H1 (cell line): ENCODE measurements around the gene OR2V2. TPM values are rescaled to one million over a fixed set of nuclear protein-coding genes. Genes with fewer than 3 reads are reported as not detected.

Experiments used
- CTCF ChIA-PET: fragments of 300-600 bp; sonication (Branson Sonifier 250); formaldehyde crosslinking; loops from one replicate; lab custom pipeline; 2021; ENCODE audit not compliant: partially characterized antibody; lab: Charles Lee
- POLR2A ChIA-PET: fragments of 300-600 bp; sonication (Branson Sonifier 250); formaldehyde crosslinking; loops from one replicate; lab custom pipeline; 2021; ENCODE audit warnings: inconsistent platforms; ENCODE audit not compliant: partially characterized antibody; lab: Charles Lee
- DNase-seq, 2 experiments: peaks; one replicate each; pipeline versions ENCODE4 v3.0.0 to v3.0.0-alpha.2; 2010 to 2022; ENCODE audit warnings: low spot score in 2 of 2, low read depth in 1 of 2, mixed read lengths in 1 of 2
- FAIRE-seq: peaks from 2 replicates; lab custom pipeline; 2011; peaks lifted over from hg19 to GRCh38; lab: Jason Lieb, UNC
- H2AFZ ChIP-seq: 2 replicates; pipeline ENCODE4 v1.8.1; 2012; ENCODE audit warnings: low read length, inconsistent platforms
- H2AK5ac ChIP-seq: 2 replicates; pipeline ENCODE4 v1.6.1; 2013; ENCODE audit warnings: low read depth, low read length
- H2BK120ac ChIP-seq: replicated peaks from 2 replicates; pipeline ENCODE3; 2013; ENCODE audit warnings: low read depth, low read length, inconsistent platforms
- H2BK12ac ChIP-seq: 2 replicates; pipeline ENCODE4 v1.6.1; 2013; ENCODE audit warnings: low read depth, low read length
- H2BK15ac ChIP-seq: 2 replicates; pipeline ENCODE4 v1.6.1; 2013; ENCODE audit warnings: low read length
- H2BK20ac ChIP-seq: 2 replicates; pipeline ENCODE4 v1.6.1; 2013; ENCODE audit warnings: low read length
- H2BK5ac ChIP-seq: 2 replicates; pipeline ENCODE4 v1.6.1; 2013; ENCODE audit warnings: low read depth, low read length
- H3K14ac ChIP-seq: 2 replicates; pipeline ENCODE4 v1.6.1; 2013; ENCODE audit warnings: inconsistent platforms; ENCODE audit not compliant: insufficient read length
- H3K18ac ChIP-seq: 2 replicates; pipeline ENCODE4 v1.6.1; 2013; ENCODE audit warnings: low read length; ENCODE audit errors: extremely low read depth
- H3K23ac ChIP-seq: 2 replicates; pipeline ENCODE4 v1.6.1; 2013; ENCODE audit warnings: inconsistent platforms; ENCODE audit not compliant: insufficient read length
- H3K23me2 ChIP-seq: 2 replicates; pipeline ENCODE4 v1.6.1; 2013; ENCODE audit warnings: low read depth, low read length
- H3K27ac ChIP-seq: 2 replicates; pipeline ENCODE4 v1.6.1; 2011; ENCODE audit warnings: low read depth, low read length, inconsistent platforms
- H3K27me3 ChIP-seq, 4 experiments: replicated peaks in 1 of 4; 1 replicate in 1 of 4; 2 replicates in 3 of 4; pipeline versions ENCODE4 v1.6.1 to v1.8.1; 2011 to 2013; ENCODE audit warnings: low read length in 3 of 4, mild to moderate bottlenecking in 3 of 4, inconsistent platforms in 2 of 4, mixed read lengths in 2 of 4, moderate library complexity in 1 of 4; ENCODE audit not compliant: control insufficient read depth in 3 of 4, insufficient read depth in 3 of 4; ENCODE audit errors: extremely low read depth in 1 of 4
- H3K36me3 ChIP-seq, 4 experiments: 2 replicates each; pipeline versions ENCODE4 v1.6.1 to v1.8.1; 2011 to 2013; ENCODE audit warnings: mild to moderate bottlenecking in 4 of 4, low read length in 3 of 4, moderate library complexity in 2 of 4, control low read depth in 1 of 4, inconsistent platforms in 1 of 4; ENCODE audit not compliant: insufficient read depth in 4 of 4, control insufficient read depth in 2 of 4
- H3K4ac ChIP-seq: replicated peaks from 2 replicates; pipeline ENCODE3; 2013; ENCODE audit warnings: low read length, low read depth, mixed read lengths, inconsistent platforms; ENCODE audit not compliant: insufficient read length
- H3K4me1 ChIP-seq, 4 experiments: replicated peaks in 1 of 4; 1 replicate in 1 of 4; 2 replicates in 3 of 4; pipeline versions ENCODE4 v1.6.1 to v1.8.1; 2011 to 2013; ENCODE audit warnings: low read length in 3 of 4, inconsistent platforms in 2 of 4, mixed read lengths in 1 of 4; ENCODE audit not compliant: insufficient read depth in 4 of 4, control insufficient read depth in 3 of 4
- H3K4me2 ChIP-seq, 2 experiments: 2 replicates each; pipeline versions ENCODE4 v1.6.1 to v1.8.1; 2011 to 2013; ENCODE audit warnings: low read depth in 2 of 2, low read length in 2 of 2, control low read depth in 1 of 2, inconsistent platforms in 1 of 2, mild to moderate bottlenecking in 1 of 2; ENCODE audit not compliant: insufficient read depth in 1 of 2
- H3K4me3 ChIP-seq, 4 experiments: fragments of 200-600, 300-600 bp in 1 of 4; sonication (generic), shearing (Covaris generic), sonication (Bioruptor Twin) in 1 of 4; 2 replicates each; pipeline versions ENCODE4 v1.5.1 to v1.8.1; 2011 to 2016; ENCODE audit warnings: low read length in 4 of 4, low read depth in 3 of 4, control low read depth in 2 of 4, inconsistent platforms in 2 of 4, mild to moderate bottlenecking in 2 of 4, mixed read lengths in 1 of 4, moderate library complexity in 1 of 4; ENCODE audit not compliant: insufficient read depth in 2 of 4; ENCODE audit errors: extremely low read depth in 1 of 4
- H3K56ac ChIP-seq: replicated peaks from 2 replicates; pipeline ENCODE3; 2013; ENCODE audit warnings: low read depth, mild to moderate bottlenecking, mixed read lengths, low read length, inconsistent platforms; ENCODE audit not compliant: insufficient read length
- H3K79me1 ChIP-seq: 2 replicates; pipeline ENCODE4 v1.6.1; 2013; ENCODE audit warnings: low read depth, low read length, control low read depth
- H3K79me2 ChIP-seq, 2 experiments: 2 replicates each; pipeline versions ENCODE4 v1.6.1 to v1.8.1; 2012 to 2013; ENCODE audit warnings: low read length in 2 of 2, mild to moderate bottlenecking in 2 of 2, inconsistent platforms in 1 of 2; ENCODE audit not compliant: insufficient read depth in 2 of 2, control insufficient read depth in 1 of 2
- H3K9ac ChIP-seq, 4 experiments: replicated peaks in 1 of 4; 1 replicate in 1 of 4; 2 replicates in 3 of 4; pipeline versions ENCODE4 v1.6.1 to v1.8.1; 2011 to 2013; ENCODE audit warnings: low read depth in 3 of 4, low read length in 3 of 4, control low read depth in 2 of 4, mild to moderate bottlenecking in 2 of 4, moderate library complexity in 2 of 4, inconsistent platforms in 1 of 4; ENCODE audit errors: extremely low read depth in 1 of 4
- H3K9me3 ChIP-seq, 2 experiments: 2 replicates each; pipeline versions ENCODE4 v1.6.1 to v1.8.1; 2012 to 2013; ENCODE audit warnings: mild to moderate bottlenecking in 2 of 2, moderate library complexity in 2 of 2, control low read depth in 1 of 2, inconsistent platforms in 1 of 2, low read depth in 1 of 2, low read length in 1 of 2, mixed read lengths in 1 of 2; ENCODE audit not compliant: insufficient read depth in 2 of 2
- H4K20me1 ChIP-seq, 2 experiments: replicated peaks in 1 of 2; 2 replicates each; pipeline versions ENCODE3 to v1.8.1; 2011 to 2013; ENCODE audit warnings: inconsistent platforms in 2 of 2, low read length in 2 of 2, mild to moderate bottlenecking in 1 of 2; ENCODE audit not compliant: insufficient read depth in 2 of 2, control insufficient read depth in 1 of 2
- H4K5ac ChIP-seq: 2 replicates; pipeline ENCODE4 v1.6.1; 2013; ENCODE audit warnings: low read length, low read depth, mixed read lengths, inconsistent platforms; ENCODE audit not compliant: insufficient read length
- H4K8ac ChIP-seq: 2 replicates; pipeline ENCODE4 v1.8.0; 2013; ENCODE audit warnings: mild to moderate bottlenecking, moderate library complexity, low read length, inconsistent platforms; ENCODE audit not compliant: insufficient read depth; ENCODE audit errors: extremely low read depth
- H4K91ac ChIP-seq: replicated peaks from 2 replicates; pipeline ENCODE3; 2013; ENCODE audit warnings: low read length, mixed read lengths, inconsistent platforms; ENCODE audit not compliant: insufficient read length
- CBX5 ChIP-seq: fragments of 300-800, 300-1000 bp; sonication (generic); IDR thresholded peaks from 2 replicates; pipeline ENCODE4 v1.7.1; 2016; ENCODE audit warnings: antibody characterized with exemption, low read length, low read depth
- EZH2 ChIP-seq: fragments of 200-600 bp; sonication (generic); IDR thresholded peaks from 2 replicates; pipeline ENCODE4 v1.7.1; 2012; ENCODE audit warnings: low read depth, mild to moderate bottlenecking, moderate library complexity, low read length, inconsistent platforms; ENCODE audit not compliant: severe bottlenecking
- RNF2 ChIP-seq: fragments of 200-900, 300-1000 bp; sonication (generic); IDR thresholded peaks from 2 replicates; pipeline ENCODE4 v1.7.1; 2016; ENCODE audit warnings: borderline replicate concordance, low read depth, mild to moderate bottlenecking, antibody characterized with exemption, low read length; ENCODE audit not compliant: poor library complexity, severe bottlenecking; ENCODE audit errors: missing control alignments
- SIX5 ChIP-seq: IDR thresholded peaks from 2 replicates; pipeline ENCODE4 v1.6.1; 2011; ENCODE audit warnings: mild to moderate bottlenecking, low read depth, low read length
- SUZ12 ChIP-seq: fragments of 200-600 bp; sonication (generic); IDR thresholded peaks from 2 replicates; pipeline ENCODE4 v1.6.1; 2012; ENCODE audit warnings: mild to moderate bottlenecking, inconsistent platforms, low read length, moderate library complexity, mixed read lengths
- WGBS, 2 experiments: shearing (Covaris generic) in 1 of 2; methylation state at CpG; one replicate each; pipeline versions ENCODE4 v1.1.6 to v1.1.7; 2013 to 2015; ENCODE audit warnings: low lambda C conversion rate in 2 of 2, mixed read lengths in 2 of 2, inconsistent platforms in 1 of 2, low coverage in 1 of 2, missing lambda C conversion rate in 1 of 2; ENCODE audit not compliant: insufficient replicate concordance in 2 of 2, insufficient coverage in 1 of 2, insufficient read length in 1 of 2; ENCODE audit errors: extremely low coverage in 1 of 2, missing lambda C conversion rate in 1 of 2; 5-methylcytosine and 5-hydroxymethylcytosine counted together
- polyA plus RNA-seq, 7 experiments: library from polyadenylated mRNA; depleted of rRNA in 3 of 7; stranded (reverse) in 5 of 7; unstranded in 2 of 7; fragments of >200 nt in 5 of 7; fragments of 200-250 nt in 2 of 7; gene quantifications; 1 replicate in 5 of 7; 2 replicates in 1 of 7; 4 replicates in 1 of 7; pipeline versions ENCODE4 v1.2.1 to v1.2.3, GENCODE V29; 2011 to 2013; ENCODE audit warnings: missing spikeins in 2 of 7, mixed read lengths in 2 of 7
- total RNA-seq: library from RNA; stranded (reverse); fragmentation: NEBNext Ultra II Directional; extraction: Animal tissue kit (Norgen Biotek cat#: 25700); gene quantifications from 2 replicates; pipeline ENCODE4 v1.2.1, GENCODE V29; 2021

OR2V2 gene
- total and polyA plus RNA-seq, 2 of the 8 experiments (the other 6 are each of a cell fraction or from before 2014, with no cell fraction given), result not detected

DNA sequence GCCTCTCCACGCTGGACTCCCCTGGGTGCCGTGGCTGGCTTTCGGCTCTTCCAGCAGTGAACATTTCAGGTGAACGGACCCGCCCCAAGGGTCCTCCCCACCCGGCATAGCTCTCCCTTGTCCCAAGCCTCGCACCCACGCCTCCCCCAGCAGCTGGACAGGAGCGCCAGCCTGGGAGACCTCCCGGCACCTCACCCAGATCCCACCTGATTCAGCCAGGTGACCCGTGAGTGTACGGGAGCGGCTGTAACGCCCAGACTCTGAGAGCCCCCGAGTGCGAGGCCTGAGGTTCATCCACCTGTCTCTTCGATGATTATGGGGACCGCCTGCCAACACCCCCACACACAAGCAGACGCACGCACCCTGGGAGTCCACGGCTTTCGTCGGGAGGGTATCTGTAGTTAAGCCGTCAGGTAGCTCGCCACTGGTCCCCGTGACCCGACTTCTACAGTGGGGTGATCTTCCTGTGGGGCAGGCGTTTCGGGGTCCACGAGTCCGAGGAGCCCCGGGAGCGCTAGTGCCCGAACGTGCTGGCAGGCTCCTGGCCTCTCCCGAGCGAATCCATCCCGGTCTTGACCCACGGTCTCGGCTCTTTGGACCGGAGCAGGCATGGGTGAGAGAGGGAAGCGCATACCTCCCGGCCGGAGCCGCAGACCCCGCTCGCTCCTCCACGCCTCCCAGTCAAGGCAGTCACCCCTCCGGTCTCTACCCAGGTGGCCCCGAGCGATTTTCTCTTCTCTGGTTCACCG, 42.8 kb downstream of the OR2V2 start:
- H2AFZ ChIP-seq, result no peak overlapping the region
- no peak overlapping the region for H4K5ac ChIP-seq
- no peak overlapping the region for H2AK5ac ChIP-seq
- H2BK15ac ChIP-seq, result no peak overlapping the region
- H3K9ac ChIP-seq, result no peak overlapping the region
- peaks cover 36% of the 10 kb centered on the region for H3K23me2 ChIP-seq
- no peaks in the 10 kb centered on the region for H3K36me3 ChIP-seq
- no peak overlapping the region for H2BK120ac ChIP-seq
- H3K79me2 ChIP-seq, result no peaks in the 10 kb centered on the region
- H3K27me3 ChIP-seq, result peaks cover 15 to 34% (median 23%) of the 10 kb centered on the region in 4 experiments; a peak in 6 of 7 replicates
- H3K4me1 ChIP-seq, result peaks cover 0 to 11% (median 4%) of the 10 kb centered on the region in 4 experiments; a peak in 5 of 7 replicates
- H3K56ac ChIP-seq, result peak overlapping the region; percentile 4
- CTCF ChIA-PET, result interaction anchor here (0.6 to 12.3 kb wide), 8 partner anchors 9 to 37 kb away, joined by 3 to 197 read pairs (median 4); partner anchors contain the start of gene TRIM7
- POLR2A ChIA-PET, result interaction anchor here (0.7 to 11.9 kb wide), 10 partner anchors 9 to 91 kb away, joined by 3 to 90 read pairs (median 4); partner anchors contain the start of genes RACK1 and TRIM7
- no peak overlapping the region for H2BK12ac ChIP-seq
- H3K27ac ChIP-seq, result no peak overlapping the region
- peak overlapping the region; percentile 62 to 90 (median 78) for H3K4me3 ChIP-seq
- H3K4ac ChIP-seq, result no peak overlapping the region
- no peak overlapping the region for H3K23ac ChIP-seq
- TF ChIP-seq SIX5 (no peak), EZH2 (peak; percentile 88), CBX5 (no peak), SUZ12 (peak; percentile 91), RNF2 (peak; percentile 10)
- no peak overlapping the region for H2BK5ac ChIP-seq
- 6% methylated on average over 36 of the region's 52 CpGs; no CpG with 5 or more reads in 1 of the 2 experiments for WGBS, 2 experiments
- H2BK20ac ChIP-seq, result no peak overlapping the region
- no peak overlapping the region for H4K91ac ChIP-seq
- FAIRE-seq (no peak), DNase-seq (no peak)
- no peak overlapping the region for H3K18ac ChIP-seq
- no peaks in the 10 kb centered on the region for H3K9me3 ChIP-seq
- peaks cover 4% of the 10 kb centered on the region in 2 experiments for H4K20me1 ChIP-seq
- no peaks in the 10 kb centered on the region for H3K79me1 ChIP-seq
- no peak overlapping the region for H3K14ac ChIP-seq
- H3K4me2 ChIP-seq, result peak overlapping the region; percentile 94 to 96
- H4K8ac ChIP-seq, result no peak overlapping the region
